ENCODE measurements around the gene PARVB.

DNA sequence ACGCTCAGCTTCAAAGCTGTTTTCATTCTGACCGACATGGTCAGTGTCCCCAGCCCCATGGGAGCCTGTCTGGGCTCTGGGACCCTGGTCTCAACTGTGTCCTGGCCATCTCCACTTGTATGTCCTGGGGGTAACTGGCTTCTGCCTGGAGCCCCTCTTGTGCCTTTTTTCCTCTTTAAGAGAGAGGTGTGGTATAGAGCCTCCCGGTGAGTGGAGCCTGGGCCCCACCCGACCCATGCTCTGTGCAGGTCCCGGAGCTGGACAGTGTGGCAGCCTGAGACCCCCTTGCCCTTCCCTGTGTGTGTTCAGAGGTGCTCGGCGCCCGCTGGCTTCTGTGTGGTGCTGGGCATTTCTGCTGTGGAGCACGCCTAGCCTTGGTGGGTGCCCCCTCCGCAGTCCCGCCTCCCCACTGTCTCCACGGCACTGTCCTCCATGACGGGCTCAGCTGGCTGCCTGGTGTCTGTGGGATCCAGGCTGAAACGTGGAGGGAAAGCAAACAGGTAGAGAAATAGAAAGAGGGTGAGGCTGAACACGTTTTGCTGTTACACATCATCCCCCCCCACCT, 74.9 kb downstream of the PARVB start:
- TF ChIP-seq, protein P1, sequence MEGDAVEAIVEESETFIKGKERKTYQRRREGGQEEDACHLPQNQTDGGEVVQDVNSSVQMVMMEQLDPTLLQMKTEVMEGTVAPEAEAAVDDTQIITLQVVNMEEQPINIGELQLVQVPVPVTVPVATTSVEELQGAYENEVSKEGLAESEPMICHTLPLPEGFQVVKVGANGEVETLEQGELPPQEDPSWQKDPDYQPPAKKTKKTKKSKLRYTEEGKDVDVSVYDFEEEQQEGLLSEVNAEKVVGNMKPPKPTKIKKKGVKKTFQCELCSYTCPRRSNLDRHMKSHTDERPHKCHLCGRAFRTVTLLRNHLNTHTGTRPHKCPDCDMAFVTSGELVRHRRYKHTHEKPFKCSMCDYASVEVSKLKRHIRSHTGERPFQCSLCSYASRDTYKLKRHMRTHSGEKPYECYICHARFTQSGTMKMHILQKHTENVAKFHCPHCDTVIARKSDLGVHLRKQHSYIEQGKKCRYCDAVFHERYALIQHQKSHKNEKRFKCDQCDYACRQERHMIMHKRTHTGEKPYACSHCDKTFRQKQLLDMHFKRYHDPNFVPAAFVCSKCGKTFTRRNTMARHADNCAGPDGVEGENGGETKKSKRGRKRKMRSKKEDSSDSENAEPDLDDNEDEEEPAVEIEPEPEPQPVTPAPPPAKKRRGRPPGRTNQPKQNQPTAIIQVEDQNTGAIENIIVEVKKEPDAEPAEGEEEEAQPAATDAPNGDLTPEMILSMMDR (IDR thresholded peaks at IDR 0.05; ENCODE audit: extremely low read depth in 1 of 2, insufficient read depth in 1 of 2, low read depth in 1 of 2, low read length in 2 of 2) = no peak
- no peak for TF ChIP-seq POLR2AphosphoS5 (IDR thresholded peaks at IDR 0.05; ENCODE audit: insufficient read depth, low read depth, low read length)
- TF ChIP-seq FOS (IDR thresholded peaks at IDR 0.05; ENCODE audit: borderline replicate concordance, insufficient read depth, low read length) = no peak
- TF ChIP-seq, protein P2, sequence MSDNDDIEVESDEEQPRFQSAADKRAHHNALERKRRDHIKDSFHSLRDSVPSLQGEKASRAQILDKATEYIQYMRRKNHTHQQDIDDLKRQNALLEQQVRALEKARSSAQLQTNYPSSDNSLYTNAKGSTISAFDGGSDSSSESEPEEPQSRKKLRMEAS (IDR thresholded peaks at IDR 0.05; ENCODE audit: insufficient read depth, insufficient read length) = no peak
- TF ChIP-seq POLR2A (IDR thresholded peaks at IDR 0.05; ENCODE audit: low read depth, low read length) = no peak
- TF ChIP-seq GATA2 (IDR thresholded peaks at IDR 0.05; ENCODE audit: insufficient read depth, insufficient read length, low read depth, low read length) = no peak
- TF ChIP-seq JUN (IDR thresholded peaks at IDR 0.05; ENCODE audit: borderline replicate concordance, insufficient read depth, insufficient read length, low read depth) = no peak

Measured in endothelial cell of umbilical vein (primary cell).